Stimulated activated CD4-positive, alpha-beta T cell treated with anti-CD3 and anti-CD28 coated beads, Interleukin-1b, Interleukin-23, amount 100 ng/mL, for 4 hours (primary cell): ENCODE data around the gene ARHGAP10.

Source experiments
- DNase-seq, 2 donors: peaks; one replicate each; pipeline ENCODE4 v3.0.0-alpha.2; 2020; ENCODE audit warnings: low read depth in 2 of 2

Gene ARHGAP10

DNA sequence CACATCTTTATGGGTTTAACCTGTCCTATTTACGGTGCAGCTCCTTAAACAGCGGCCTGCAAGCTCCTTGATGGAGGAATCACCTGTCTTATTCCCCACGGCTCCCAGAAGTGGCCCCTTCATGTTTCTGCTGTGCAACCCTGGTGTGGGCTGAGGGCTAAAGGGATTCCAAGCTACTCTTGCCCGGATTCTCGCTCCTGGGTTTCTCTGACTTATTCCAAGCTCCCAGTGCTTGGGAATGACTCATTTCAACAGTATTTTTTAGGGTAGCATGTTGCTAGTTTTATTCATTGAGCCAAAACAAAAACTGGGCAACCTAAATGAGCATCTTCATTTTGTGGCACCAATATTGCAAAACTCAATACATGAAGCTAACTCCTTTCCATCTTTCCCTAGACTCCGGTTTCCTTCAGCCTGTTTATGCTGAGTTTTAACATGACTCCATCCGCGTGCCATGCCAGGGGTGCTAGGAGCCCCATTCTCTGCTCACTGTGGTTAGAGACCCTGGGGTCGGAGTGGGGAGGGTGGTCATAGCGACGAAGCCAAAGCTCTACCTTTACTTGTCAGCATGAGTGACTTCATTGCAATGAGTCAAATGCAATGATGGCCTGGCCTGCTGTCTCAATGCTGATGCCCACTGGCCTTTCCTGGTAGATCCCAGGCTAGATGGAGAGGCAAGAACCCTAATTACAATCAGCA, 360.6 kb downstream of the ARHGAP10 start:
- no peak for DNase-seq

DNA sequence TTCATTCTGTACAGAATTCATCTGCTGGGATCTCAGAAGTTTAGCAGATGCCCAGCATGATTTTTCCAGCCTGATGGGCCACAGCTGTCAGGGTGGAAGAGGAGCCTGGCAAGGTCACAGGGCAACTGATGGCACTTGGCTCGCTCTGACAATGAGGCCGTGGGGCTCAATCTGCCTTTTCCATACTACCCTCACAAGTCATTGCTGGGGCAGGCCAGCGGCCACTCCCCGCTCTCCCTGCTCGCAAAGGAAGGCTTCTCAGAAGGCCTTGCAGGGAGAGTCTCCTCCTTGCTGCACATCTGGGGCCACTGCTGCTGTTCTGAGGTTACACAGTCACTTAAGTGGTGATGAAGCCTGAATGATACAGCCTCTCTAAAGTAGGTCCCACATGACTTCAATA, 361.2 kb downstream of the ARHGAP10 start:
- no peak for DNase-seq

DNA sequence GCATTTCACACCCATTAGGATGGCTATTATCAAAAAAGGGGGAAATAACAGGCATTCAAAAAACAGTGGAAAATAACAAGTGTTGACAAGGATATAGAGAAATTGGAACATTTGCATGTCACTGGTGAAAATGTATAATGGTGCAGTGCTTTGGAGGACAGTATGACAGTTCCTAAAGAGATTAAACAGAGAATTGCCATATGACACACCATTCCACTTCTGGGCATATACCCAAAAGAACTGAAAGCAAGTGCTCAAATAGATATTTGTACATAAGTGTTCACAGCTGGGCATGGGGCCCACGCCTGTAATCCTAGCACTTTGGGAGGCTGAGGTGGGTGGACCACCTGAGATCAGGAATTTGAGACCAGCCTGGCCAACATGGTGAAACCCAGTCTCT, 362.3 kb downstream of the ARHGAP10 start:
- DNase-seq, result no peak

DNA sequence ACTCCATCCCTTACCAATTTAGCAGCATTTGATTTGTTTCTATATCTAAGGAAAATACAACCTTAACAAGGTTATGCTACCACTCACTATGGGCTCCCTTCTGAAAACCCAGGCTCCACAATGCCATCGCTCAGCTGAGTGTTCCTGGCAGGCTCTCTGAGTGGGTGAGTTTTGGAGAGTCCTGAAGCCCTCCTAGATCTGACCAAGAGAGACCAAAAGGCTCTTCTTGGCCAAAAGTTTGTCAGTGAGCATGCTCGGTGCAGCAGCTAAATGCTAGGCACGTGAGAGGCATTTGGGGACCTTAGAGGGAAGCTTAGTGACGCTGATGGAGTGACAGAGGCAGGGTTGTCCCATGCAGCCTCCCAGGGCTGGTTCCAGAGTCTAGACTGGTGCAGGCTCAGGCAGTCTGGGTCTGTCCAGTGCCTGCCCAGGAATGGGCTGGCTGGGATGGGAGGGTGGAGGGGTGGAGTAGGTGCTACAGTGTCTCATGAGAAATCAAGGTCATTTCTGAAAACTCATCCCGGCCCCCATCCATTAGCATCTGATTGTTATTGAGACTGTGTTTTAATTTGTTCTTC, 363.5 kb downstream of the ARHGAP10 start:
- no peak for DNase-seq

DNA sequence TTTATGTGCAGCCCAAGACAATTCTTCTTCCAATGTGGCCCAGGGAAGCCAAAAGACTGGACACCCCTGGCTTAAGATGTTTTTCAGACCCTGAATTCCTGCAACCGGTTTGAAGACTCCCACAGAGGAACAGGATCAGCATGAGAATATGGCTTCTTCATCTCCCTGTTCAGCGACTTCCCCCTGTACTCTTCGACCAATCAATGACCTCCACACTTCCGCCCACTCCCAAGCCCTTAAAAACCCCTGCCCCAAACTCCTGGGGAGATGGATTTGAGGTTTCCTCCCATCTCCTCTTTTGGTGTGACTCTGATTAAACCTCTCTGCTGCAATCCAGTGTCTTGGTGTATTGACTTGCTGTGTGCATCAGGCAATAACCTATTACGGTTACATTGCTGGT, 365.9 kb downstream of the ARHGAP10 start:
- no peak for DNase-seq

DNA sequence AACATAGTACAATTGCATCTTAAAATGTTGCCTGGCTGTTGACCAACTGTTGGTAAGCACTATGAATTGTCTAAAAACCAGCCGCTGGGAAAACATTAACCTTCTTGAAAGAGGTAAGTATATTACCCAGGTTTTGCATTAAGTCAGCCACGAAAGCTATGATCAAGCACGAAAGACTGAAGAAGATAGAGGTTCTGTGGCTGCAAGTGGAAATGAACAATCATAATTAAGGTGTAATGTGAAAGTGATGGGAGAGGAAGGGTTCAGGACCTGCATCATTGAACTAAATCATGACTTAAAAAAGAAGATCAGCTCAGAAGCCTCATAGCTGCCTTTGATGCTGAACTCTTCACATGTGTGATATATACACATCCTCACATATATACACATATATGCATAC, 369.3 kb downstream of the ARHGAP10 start:
- no peak for DNase-seq

DNA sequence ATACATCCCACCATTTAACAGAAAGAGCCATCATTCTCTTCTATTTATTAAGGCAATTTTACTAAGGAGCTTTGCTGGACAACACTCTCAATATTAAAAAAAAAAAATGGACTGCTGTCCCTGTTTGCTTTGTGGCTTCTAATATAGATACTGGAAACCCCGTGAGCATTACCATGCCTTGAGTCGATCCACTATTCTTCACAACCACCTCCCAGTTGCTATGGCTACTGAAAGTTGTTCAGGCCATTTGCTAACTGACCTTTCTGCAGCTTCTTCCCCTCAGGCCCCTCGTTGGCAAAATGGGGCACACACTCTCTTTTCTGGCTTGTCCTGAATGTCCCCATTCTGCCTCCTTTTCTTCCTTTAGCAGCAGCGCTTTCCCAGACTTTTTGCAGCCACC, 369.9 kb downstream of the ARHGAP10 start:
- DNase-seq, result no peak

DNA sequence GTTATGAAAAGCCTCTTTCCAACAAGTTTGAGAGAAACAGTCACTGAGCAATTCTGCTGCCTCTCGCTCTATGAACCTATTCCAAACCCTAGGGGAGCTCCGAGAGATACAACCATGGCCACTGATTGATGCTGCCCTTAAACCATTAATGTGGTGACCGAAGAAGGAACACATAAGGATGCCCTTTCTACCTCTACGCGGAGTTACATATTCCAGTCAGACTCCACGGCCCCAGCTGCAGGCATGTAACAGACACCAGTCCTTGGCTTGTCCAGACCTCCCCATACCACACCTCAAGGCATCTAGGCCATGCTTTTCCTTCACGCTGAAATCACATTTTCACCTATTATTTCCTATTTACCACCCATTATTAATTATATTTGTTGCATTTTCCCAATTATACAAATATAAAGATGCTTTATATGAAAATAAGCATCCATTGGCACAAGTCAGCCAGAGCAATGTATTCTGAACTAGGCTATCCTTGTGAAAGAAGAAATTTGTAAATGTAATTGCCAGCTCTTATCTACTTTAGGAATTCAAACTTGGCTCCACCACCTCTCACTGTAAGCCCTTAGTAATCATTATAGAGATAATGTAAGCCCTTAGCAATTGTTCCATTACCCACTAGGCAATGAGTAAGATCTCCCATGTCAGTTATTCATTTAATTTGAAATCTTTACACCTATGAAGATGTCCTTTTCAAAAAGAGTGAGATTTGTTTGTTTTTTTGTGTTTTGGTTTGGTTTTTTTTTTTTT, 371.9 kb downstream of the ARHGAP10 start:
- DNase-seq, result no peak

DNA sequence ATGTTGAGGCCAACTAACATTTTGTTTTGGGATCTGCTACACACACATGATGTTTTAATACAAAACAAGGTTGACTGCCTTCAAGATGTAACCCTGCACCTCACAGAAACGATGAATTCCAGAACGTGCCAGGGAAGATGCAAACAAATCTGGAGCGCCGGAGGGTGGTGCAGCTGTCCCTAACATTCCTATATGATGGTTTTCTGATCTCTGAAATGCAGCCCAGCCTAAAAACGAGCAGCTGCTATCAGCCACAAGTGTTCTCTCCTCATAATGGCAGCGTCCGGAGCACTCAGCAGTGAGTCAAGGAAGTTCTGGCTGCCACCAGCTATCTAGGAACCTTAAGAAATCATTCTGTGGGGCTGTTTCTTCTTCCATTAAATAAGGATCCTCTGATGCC, 376.9 kb downstream of the ARHGAP10 start:
- no peak for DNase-seq

DNA sequence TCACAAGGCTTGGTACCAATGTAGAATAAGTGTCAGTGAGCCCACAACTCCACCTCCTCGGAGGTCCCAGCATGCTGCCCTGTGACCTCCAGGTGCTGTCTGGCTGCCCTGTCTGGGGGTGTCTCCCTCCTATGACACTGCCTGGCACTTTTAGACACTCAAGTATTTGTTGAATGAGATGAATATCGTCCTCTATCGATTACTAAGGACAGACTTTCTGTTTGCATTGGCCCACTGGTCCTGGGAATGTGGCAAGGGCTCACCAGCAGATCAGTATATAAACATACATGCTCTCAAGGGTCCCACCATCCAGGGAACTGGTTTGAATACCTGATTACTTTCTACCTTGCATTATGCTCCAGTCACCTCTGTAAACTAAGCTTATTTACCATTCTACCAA, 377.3 kb downstream of the ARHGAP10 start:
- no peak for DNase-seq

DNA sequence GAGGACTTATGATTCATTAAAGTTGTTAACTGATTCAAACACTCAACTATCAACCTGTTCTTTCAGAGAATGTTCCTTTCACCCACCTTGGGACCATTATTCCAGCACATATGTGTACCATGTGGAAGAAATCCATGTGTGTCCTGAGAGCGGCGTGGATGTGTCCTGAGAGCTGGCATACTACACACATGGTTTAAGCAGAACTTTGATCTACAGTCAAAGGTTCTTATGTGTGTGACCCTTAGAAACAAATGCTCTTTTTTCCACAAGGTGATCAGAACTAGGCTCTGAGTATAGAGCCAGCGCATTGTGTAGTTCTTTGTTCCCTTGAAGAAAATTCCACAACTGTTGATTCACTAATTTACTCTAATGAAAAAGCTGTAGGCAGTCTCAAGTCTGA, 378.3 kb downstream of the ARHGAP10 start:
- DNase-seq, result no peak

DNA sequence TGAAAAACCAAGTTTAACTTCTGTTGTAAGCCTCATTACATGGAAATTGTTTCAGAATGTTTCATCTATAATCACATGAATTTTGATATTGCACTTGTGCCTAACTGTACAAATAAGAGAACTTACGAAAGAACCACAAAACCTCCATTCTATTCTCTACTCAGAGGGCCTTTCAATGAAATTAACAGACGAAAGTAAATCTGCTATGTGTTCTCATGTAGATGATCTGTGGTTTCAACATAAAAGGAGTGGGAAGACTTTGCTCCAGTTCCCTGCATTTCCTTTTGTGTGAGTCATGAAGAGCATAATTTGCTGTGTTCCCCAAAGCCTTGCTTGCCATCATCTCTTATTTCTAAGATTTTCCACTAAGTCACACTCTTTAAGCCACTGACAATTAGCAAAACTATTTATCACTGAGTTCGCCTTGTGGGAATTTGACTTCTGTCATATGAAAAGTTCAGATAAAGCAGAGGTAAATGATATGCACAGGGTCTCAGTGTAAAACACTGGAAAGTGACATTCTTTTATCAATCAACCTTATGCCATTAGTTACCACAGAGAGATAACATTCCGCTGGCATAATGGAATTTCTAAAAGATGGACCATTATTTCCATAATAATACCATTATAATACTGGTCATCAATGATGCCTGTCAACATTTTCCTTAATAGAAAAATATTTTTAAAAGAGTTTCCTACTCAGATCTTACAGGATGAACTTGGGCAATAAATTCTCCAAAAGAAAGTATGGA, 380.5 kb downstream of the ARHGAP10 start:
- no peak for DNase-seq

DNA sequence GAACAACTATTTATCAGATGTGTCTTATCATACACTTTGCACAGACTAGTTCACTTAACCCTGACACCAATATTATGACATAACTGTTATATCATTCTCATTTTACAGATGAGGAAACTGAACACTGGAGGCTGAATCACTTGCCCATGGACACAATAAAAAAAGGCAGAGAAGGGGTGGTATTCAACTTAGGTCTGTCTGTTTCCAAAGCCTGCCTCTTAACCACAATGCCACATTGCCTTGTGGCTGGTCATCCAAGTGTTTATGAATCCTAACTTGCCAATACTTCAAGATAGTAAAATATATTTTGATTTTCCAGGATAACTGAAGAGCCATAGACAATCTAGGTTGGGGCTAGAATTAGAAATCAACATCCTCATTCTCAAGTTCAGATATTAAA, 382.5 kb downstream of the ARHGAP10 start:
- DNase-seq, result no peak

DNA sequence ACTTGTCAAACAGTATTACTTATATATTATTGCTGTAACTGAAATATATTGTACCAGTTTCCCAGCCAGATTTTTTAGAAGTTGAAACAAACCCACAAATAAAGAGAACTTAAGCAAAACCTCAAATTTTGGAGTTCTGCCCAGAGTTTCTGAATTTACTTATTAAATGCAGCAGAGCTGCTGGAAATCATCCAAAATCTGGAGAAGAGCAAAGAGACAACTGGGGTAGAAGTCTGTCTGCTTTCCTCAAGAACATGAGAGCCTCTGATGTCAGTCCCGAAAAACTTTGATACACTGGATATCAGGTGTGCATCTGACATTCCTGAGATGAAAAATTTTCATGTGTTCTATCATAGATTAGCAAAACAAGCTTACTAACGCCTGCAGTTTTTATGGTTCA, 384.4 kb downstream of the ARHGAP10 start:
- DNase-seq, result no peak

DNA sequence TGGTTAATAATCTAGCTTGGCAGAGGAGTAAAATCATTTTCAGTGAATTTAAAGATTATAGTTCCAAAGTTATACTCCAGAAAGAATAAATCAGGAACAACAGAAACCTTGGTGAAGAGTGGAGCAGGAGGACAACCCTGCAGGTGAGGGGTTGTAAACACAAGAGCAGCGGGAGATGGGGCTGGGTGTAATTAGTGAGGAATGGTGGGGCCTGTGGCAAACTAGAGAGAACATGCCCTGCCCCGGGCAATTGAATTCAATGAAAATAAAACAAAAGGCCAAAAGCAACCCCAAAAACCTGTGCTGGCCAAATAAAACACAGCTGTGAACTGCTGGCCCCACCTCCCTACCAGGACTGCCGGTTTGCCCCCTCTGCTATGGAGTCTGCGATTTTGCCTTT, 385.1 kb downstream of the ARHGAP10 start:
- DNase-seq, result no peak

DNA sequence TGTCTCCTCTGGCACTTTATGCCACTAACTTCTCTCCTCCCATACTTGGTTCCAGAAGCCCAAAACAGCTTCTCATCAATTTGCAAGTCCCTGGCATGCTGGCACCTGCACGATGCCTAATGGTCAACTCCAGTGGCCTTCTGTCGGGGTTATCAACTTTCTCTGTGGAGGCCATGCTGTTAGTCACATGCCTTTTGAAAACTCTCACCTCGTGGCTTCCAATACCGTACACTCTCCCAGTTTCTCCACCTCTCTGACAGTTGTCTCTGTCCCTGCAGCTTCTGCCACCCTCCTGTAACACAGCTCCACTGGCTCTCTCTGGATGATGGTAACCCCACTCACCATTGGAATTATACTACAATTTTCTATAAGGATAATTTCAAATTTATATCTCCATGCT, 386.3 kb downstream of the ARHGAP10 start:
- no peak for DNase-seq

DNA sequence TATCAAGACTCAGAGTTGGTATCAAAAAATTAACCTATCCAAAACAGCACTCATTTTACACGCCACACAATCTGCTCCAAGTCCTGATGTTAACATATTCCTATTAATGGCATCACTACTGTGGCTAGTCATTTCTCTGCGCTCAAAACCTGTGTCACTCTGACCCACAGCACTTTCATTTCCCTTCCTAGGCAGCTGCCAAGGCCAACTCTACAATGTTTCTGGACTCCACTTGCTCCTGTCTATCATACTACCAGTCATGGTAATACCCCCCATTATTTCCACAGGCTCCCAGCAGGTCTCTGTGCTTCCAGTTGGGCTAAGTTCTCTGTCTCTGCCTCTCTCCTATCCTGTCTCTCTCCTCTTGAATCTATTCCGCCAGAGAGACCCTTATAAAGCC, 386.7 kb downstream of the ARHGAP10 start:
- DNase-seq, result no peak

DNA sequence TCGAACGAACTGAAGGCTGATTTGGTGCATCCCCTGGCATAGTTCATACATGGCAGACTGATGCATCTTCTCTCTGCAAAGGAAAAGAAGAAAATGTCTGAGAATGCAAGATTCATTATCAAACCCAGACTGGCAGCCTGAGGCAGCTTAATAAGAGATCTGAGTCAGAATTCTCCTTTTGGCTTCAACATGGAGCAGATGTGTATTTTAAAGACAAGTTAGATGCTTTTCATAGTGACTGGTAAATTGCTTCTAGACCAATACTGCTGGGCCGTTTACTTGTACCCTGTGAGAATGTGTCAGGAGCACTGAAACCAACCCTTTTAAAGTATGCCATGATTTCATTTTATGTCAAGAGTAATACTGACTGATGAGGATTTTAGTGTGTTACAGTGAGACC, 388.3 kb downstream of the ARHGAP10 start:
- DNase-seq, result no peak
